Suprapubic skin (tissue), 3 donors: ENCODE measurements around the gene ADAP1.

ENCODE experiments used
- CTCF ChIP-seq, 2 donors: fragments of 200-600 bp in 1 of 2; fragments of 450-650 bp in 1 of 2; sonication (generic) in 1 of 2; IDR thresholded peaks; one replicate each; pipeline ENCODE4 v1.5.1; 2016 to 2019; ENCODE audit warnings: antibody characterized with exemption in 2 of 2, mild to moderate bottlenecking in 1 of 2, moderate library complexity in 1 of 2
- EP300 ChIP-seq: sonication (generic); formaldehyde crosslinking; IDR thresholded peaks from one replicate; pipeline ENCODE4 v1.6.1; 2017; ENCODE audit warnings: antibody characterized with exemption
- POLR2A ChIP-seq, 2 donors: fragments of 450-650 bp; IDR thresholded peaks; one replicate each; pipeline ENCODE4 v1.6.1; 2017; ENCODE audit warnings: antibody characterized with exemption in 2 of 2, mild to moderate bottlenecking in 2 of 2, moderate library complexity in 2 of 2

- TF ChIP-seq CTCF (IDR thresholded peaks at IDR 0.05) (no peak), EP300 (no peak), POLR2A (IDR thresholded peaks at IDR 0.05) (no peak)
Measured at GRCh38 chr7:999149-999879, 44.8 kb upstream of the ADAP1 start.
